ENCODE results near the gene TBX5. TPM values are rescaled to one million over a fixed set of nuclear protein-coding genes. Genes with fewer than 3 reads are reported as not detected.

The TBX5 gene
- total and polyA plus RNA-seq, 9 of the 15 experiments (the other 6 are each of a cell fraction or from before 2014, with no cell fraction given), result not detected

DNA sequence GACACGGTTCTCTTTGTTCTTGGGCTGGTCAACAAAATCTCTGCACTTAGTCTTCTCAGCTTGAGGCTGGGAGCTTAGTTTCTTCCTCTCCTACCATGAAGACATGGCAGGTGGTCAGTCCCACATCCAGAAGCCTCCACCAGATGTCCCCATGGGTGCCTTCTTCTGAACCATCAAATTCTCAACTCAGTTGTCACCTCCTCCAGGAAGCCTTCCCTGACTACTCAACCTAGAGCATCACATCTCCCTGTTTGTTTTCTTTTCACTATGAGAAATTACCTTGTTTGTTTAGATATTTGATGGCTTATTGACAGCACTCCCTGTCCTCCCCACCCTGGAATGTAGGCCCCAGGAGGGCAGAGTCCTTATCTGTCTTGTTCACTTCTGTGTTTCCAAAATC is 84.4 kb downstream of the TBX5 start (continued):
- TF ChIP-seq, protein P1, sequence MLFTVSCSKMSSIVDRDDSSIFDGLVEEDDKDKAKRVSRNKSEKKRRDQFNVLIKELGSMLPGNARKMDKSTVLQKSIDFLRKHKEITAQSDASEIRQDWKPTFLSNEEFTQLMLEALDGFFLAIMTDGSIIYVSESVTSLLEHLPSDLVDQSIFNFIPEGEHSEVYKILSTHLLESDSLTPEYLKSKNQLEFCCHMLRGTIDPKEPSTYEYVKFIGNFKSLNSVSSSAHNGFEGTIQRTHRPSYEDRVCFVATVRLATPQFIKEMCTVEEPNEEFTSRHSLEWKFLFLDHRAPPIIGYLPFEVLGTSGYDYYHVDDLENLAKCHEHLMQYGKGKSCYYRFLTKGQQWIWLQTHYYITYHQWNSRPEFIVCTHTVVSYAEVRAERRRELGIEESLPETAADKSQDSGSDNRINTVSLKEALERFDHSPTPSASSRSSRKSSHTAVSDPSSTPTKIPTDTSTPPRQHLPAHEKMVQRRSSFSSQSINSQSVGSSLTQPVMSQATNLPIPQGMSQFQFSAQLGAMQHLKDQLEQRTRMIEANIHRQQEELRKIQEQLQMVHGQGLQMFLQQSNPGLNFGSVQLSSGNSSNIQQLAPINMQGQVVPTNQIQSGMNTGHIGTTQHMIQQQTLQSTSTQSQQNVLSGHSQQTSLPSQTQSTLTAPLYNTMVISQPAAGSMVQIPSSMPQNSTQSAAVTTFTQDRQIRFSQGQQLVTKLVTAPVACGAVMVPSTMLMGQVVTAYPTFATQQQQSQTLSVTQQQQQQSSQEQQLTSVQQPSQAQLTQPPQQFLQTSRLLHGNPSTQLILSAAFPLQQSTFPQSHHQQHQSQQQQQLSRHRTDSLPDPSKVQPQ (CRISPR knock-in tag; IDR thresholded peaks at IDR 0.05; ENCODE audit: borderline replicate concordance), result no peak
- TF ChIP-seq NCOR1 (IDR thresholded peaks at IDR 0.05) (no peak), TBP (optimal IDR thresholded peaks at IDR 0.05; ENCODE audit: low read depth, low read length) (no peak), BRF1 (IDR thresholded peaks at IDR 0.05; ENCODE audit: borderline replicate concordance, extremely low read depth, insufficient read length) (no peak), CAMTA2 (CRISPR knock-in tag; conservative IDR thresholded peaks at IDR 0.05) (no peak), ZFP36 (IDR thresholded peaks at IDR 0.05; ENCODE audit: low read depth, low read length, partially characterized antibody) (peak; percentile 99), MECOM (CRISPR knock-in tag; IDR thresholded peaks at IDR 0.05) (no peak), ASH1L (IDR thresholded peaks at IDR 0.05; ENCODE audit: borderline replicate concordance, low read depth, partially characterized antibody) (no peak), NCOA4 (IDR thresholded peaks at IDR 0.05; ENCODE audit: partially characterized antibody) (no peak), RBM25 (IDR thresholded peaks at IDR 0.05; ENCODE audit: low read depth, low read length, severe bottlenecking) (peak; percentile 93), ZNF551 (CRISPR knock-in tag; IDR thresholded peaks at IDR 0.05) (no peak), GATA2 (CRISPR knock-in tag; IDR thresholded peaks at IDR 0.05) (no peak), ZNF274 (IDR thresholded peaks at IDR 0.05; ENCODE audit: borderline replicate concordance, low read depth, low read length) (no peak), TCF7L2 (IDR thresholded peaks at IDR 0.05; ENCODE audit: low read depth, low read length) (no peak), ZSCAN29 (IDR thresholded peaks at IDR 0.05) (no peak)
- TF ChIP-seq, protein P2, sequence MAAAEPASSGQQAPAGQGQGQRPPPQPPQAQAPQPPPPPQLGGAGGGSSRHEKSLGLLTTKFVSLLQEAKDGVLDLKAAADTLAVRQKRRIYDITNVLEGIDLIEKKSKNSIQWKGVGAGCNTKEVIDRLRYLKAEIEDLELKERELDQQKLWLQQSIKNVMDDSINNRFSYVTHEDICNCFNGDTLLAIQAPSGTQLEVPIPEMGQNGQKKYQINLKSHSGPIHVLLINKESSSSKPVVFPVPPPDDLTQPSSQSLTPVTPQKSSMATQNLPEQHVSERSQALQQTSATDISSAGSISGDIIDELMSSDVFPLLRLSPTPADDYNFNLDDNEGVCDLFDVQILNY (CRISPR knock-in tag; IDR thresholded peaks at IDR 0.05), result no peak
- TF ChIP-seq, protein P3, sequence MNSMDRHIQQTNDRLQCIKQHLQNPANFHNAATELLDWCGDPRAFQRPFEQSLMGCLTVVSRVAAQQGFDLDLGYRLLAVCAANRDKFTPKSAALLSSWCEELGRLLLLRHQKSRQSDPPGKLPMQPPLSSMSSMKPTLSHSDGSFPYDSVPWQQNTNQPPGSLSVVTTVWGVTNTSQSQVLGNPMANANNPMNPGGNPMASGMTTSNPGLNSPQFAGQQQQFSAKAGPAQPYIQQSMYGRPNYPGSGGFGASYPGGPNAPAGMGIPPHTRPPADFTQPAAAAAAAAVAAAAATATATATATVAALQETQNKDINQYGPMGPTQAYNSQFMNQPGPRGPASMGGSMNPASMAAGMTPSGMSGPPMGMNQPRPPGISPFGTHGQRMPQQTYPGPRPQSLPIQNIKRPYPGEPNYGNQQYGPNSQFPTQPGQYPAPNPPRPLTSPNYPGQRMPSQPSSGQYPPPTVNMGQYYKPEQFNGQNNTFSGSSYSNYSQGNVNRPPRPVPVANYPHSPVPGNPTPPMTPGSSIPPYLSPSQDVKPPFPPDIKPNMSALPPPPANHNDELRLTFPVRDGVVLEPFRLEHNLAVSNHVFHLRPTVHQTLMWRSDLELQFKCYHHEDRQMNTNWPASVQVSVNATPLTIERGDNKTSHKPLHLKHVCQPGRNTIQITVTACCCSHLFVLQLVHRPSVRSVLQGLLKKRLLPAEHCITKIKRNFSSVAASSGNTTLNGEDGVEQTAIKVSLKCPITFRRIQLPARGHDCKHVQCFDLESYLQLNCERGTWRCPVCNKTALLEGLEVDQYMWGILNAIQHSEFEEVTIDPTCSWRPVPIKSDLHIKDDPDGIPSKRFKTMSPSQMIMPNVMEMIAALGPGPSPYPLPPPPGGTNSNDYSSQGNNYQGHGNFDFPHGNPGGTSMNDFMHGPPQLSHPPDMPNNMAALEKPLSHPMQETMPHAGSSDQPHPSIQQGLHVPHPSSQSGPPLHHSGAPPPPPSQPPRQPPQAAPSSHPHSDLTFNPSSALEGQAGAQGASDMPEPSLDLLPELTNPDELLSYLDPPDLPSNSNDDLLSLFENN (IDR thresholded peaks at IDR 0.05; ENCODE audit: low read depth in 2 of 2, low read length in 2 of 2), result no peak
- TF ChIP-seq, protein P4, sequence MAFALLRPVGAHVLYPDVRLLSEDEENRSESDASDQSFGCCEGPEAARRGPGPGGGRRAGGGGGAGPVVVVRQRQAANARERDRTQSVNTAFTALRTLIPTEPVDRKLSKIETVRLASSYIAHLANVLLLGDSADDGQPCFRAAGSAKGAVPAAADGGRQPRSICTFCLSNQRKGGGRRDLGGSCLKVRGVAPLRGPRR (CRISPR knock-in tag; IDR thresholded peaks at IDR 0.05), result no peak
- TF ChIP-seq, protein P5, sequence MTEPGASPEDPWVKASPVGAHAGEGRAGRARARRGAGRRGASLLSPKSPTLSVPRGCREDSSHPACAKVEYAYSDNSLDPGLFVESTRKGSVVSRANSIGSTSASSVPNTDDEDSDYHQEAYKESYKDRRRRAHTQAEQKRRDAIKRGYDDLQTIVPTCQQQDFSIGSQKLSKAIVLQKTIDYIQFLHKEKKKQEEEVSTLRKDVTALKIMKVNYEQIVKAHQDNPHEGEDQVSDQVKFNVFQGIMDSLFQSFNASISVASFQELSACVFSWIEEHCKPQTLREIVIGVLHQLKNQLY (CRISPR knock-in tag; conservative IDR thresholded peaks at IDR 0.05), result no peak
